HEK293 (cell line): ENCODE results near the gene NLGN1.

Source experiments
- BCL11B ChIP-seq: fragments of 450-650 bp; formaldehyde crosslinking; IDR thresholded peaks from 2 replicates; pipeline ENCODE4 v1.5.1; 2016; ENCODE audit warnings: low read depth, missing biosample characterization, missing genetic modification characterization
- PRDM1 ChIP-seq: fragments of 450-650 bp; formaldehyde crosslinking; IDR thresholded peaks from 2 replicates; pipeline ENCODE4; 2016; ENCODE audit warnings: missing biosample characterization, missing genetic modification characterization
- TCF7L2 ChIP-seq: IDR thresholded peaks from 2 replicates; pipeline ENCODE4 v1.6.1; 2011; ENCODE audit warnings: low read depth, mild to moderate bottlenecking, inconsistent platforms, low read length, moderate library complexity, borderline replicate concordance
- ZBTB7A ChIP-seq: fragments of 450-650 bp; formaldehyde crosslinking; IDR thresholded peaks from 2 replicates; pipeline ENCODE4 v1.5.1; 2016; ENCODE audit warnings: low read depth, missing biosample characterization, missing genetic modification characterization
- ZNF121 ChIP-seq: fragments of 450-650 bp; formaldehyde crosslinking; IDR thresholded peaks from 2 replicates; pipeline ENCODE4 v1.5.1; 2016; ENCODE audit warnings: missing biosample characterization, missing genetic modification characterization
- ZNF138 ChIP-seq: fragments of 450-650 bp; formaldehyde crosslinking; IDR thresholded peaks from 2 replicates; pipeline ENCODE4 v1.5.1; 2016; ENCODE audit warnings: missing biosample characterization, missing genetic modification characterization, borderline replicate concordance
- ZNF146 ChIP-seq: fragments of 450-650 bp; formaldehyde crosslinking; IDR thresholded peaks from 2 replicates; pipeline ENCODE4 v1.5.1; 2016; ENCODE audit warnings: missing biosample characterization, missing genetic modification characterization
- ZNF639 ChIP-seq: fragments of 450-650 bp; formaldehyde crosslinking; IDR thresholded peaks from 2 replicates; pipeline ENCODE4 v1.5.1; 2016; ENCODE audit warnings: missing biosample characterization, missing genetic modification characterization
- ZNF704 ChIP-seq: fragments of 450-650 bp; formaldehyde crosslinking; IDR thresholded peaks from 2 replicates; pipeline ENCODE4 v1.5.1; 2016; ENCODE audit warnings: missing biosample characterization, missing genetic modification characterization
- ZSCAN30 ChIP-seq: fragments of 450-650 bp; IDR thresholded peaks from 2 replicates; pipeline ENCODE4 v1.5.1; 2018; ENCODE audit warnings: missing biosample characterization, mild to moderate bottlenecking, missing genetic modification characterization, moderate library complexity
- TF ChIP-seq, protein P1 (sequence below): fragments of 450-650 bp; formaldehyde crosslinking; IDR thresholded peaks from 2 replicates; pipeline ENCODE4 v1.5.1; 2016; ENCODE audit warnings: missing biosample characterization, missing genetic modification characterization

DNA sequence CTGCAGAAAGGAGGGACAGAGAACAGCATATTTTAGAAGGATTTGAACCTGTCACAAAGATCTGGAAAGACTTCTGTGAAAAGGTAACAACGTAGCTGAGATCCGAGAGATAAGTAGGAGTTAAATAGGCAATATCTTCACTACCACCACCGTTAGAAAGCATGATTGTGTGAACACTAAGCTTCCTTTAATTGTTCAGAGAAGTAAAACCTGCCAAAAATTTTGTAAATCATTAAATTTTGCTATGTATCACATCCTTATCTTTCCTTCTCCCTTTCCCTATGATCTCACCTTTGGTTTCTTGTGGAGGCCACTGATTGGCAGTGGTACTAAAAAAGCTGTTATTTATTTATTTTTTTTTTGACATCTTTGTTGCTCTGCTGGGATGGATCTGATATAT, 346.9 kb downstream of the NLGN1 start:
- TF ChIP-seq PRDM1 (tag by site-specific recombination) (no peak), TCF7L2 (no peak), ZNF138 (tag by site-specific recombination) (no peak), ZSCAN30 (tag by site-specific recombination) (no peak), ZNF121 (no peak), ZNF704 (tag by site-specific recombination) (no peak), ZNF146 (no peak), BCL11B (tag by site-specific recombination) (no peak), ZBTB7A (tag by site-specific recombination) (no peak), ZNF639 (tag by site-specific recombination) (no peak)
- TF ChIP-seq, protein P1, sequence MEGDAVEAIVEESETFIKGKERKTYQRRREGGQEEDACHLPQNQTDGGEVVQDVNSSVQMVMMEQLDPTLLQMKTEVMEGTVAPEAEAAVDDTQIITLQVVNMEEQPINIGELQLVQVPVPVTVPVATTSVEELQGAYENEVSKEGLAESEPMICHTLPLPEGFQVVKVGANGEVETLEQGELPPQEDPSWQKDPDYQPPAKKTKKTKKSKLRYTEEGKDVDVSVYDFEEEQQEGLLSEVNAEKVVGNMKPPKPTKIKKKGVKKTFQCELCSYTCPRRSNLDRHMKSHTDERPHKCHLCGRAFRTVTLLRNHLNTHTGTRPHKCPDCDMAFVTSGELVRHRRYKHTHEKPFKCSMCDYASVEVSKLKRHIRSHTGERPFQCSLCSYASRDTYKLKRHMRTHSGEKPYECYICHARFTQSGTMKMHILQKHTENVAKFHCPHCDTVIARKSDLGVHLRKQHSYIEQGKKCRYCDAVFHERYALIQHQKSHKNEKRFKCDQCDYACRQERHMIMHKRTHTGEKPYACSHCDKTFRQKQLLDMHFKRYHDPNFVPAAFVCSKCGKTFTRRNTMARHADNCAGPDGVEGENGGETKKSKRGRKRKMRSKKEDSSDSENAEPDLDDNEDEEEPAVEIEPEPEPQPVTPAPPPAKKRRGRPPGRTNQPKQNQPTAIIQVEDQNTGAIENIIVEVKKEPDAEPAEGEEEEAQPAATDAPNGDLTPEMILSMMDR (tag by site-specific recombination): no peak
